SHP77 treated with DMSO at 0.1 percent for 48 hours (cell line): Measurements from ENCODE around the gene FKBP7.
"Not testable (repeated sequence)": the region's sequence is repeated elsewhere in the genome, so short reads cannot be mapped to it uniquely, and the experiment has no call there.

Experiments
- DNase-seq: peaks from one replicate; lab custom pipeline; 2025; lab: John Stamatoyannopoulos, UW

Gene FKBP7, protein sequence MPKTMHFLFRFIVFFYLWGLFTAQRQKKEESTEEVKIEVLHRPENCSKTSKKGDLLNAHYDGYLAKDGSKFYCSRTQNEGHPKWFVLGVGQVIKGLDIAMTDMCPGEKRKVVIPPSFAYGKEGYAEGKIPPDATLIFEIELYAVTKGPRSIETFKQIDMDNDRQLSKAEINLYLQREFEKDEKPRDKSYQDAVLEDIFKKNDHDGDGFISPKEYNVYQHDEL

GRCh38 chr2:178478439-178479274 lies at the start of gene FKBP7:
TSS of gene FKBP7 (minus strand) at chr2:178478600. CDS start at chr2:178478499, 101 bp downstream.
- DNase-seq: peak; percentile 32

GRCh38 chr2:178527592-178527991 lies 49.2 kb upstream of the FKBP7 start:
- DNase-seq: no peak

DNA sequence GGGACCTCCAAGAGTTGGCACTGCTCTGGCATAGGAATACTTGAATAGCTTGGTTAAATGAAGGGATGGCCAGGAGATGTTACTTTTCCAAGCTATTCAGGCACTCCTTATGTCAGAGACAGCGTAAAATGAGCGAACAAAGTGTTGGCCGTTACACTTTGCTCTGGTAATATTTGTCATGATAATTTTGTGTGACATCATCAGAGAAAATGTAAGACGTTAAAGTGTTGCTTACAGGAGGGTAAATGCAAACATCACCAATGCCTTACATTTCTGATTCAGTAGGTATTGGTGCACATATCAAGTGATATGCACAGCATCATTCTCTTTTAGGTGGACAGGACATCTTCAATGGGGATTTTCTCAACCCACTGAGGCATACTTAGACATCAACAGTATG lies 47.9 kb upstream of the FKBP7 start:
- DNase-seq: no peak

DNA sequence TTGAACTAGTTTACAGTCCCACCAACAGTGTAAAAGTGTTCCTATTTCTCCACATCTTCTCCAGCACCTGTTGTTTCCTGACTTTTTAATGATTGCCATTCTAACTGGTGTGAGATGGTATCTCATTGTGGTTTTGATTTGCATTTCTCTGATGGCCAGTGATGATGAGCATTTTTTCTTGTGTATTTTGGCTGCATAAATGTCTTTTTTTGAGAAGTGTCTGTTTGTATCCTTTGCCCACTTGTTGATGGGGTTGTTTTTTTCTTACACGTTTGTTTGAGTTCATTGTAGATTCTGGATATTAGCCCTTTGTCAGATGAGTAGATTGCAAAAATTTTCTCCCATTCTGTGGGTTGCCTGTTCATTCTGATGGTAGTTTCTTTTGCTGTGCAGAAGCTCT lies 47.1 kb upstream of the FKBP7 start:
- not testable (repeated sequence) for DNase-seq

DNA sequence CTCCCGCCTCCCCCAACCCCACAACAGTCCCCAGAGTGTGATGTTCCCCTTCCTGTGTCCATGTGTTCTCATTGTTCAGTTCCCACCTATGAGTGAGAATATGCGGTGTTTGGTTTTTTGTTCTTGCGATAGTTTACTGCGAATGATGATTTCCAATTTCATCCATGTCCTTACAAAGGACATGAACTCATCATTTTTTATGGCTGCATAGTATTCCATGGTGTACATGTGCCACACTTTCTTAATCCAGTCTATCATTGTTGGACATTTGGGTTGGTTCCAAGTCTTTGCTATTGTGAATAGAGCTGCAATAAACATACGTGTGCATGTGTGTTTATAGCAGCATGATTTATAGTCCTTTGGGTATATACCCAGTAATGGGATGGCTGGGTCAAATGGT lies 46.6 kb upstream of the FKBP7 start:
- DNase-seq: not testable (repeated sequence)

- DNase-seq: no peak
These were observed 45.3 kb upstream of the FKBP7 start for GRCh38 chr2:178523596-178524134.

GRCh38 chr2:178522950-178523595 lies 44.7 kb upstream of the FKBP7 start:
- DNase-seq: peak; percentile 16

GRCh38 chr2:178521304-178522150 lies 43.1 kb upstream of the FKBP7 start:
- no peak for DNase-seq

GRCh38 chr2:178517496-178517895 lies 39.1 kb upstream of the FKBP7 start:
- DNase-seq: no peak

GRCh38 chr2:178514664-178515063 lies 36.3 kb upstream of the FKBP7 start:
- no peak for DNase-seq

DNA sequence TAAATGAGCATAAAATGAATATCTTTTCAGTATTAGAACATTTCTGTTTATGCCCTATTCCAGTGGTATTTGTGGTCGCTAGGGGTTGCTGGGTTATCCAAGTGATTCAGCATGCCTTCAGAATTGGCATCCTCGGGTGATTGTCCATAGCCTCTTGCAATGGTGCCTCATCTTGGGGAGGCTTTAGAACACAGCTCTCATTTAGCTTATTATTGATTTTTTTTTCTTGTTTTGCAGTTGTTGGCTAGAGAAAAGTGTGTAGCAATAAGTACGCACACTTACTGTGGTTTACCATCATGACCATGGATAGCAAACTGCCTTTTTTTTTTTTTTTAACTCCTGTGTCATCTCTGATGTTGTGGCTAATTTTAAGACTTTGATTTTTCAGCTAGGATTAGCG lies 35.5 kb upstream of the FKBP7 start:
- no peak for DNase-seq

- no peak for DNase-seq
These were observed 34.1 kb upstream of the FKBP7 start for GRCh38 chr2:178512484-178512883.

- DNase-seq: no peak
These were observed 32.0 kb upstream of the FKBP7 start for GRCh38 chr2:178510384-178510783.

GRCh38 chr2:178508646-178509045 lies 30.2 kb upstream of the FKBP7 start:
- DNase-seq: no peak

DNA sequence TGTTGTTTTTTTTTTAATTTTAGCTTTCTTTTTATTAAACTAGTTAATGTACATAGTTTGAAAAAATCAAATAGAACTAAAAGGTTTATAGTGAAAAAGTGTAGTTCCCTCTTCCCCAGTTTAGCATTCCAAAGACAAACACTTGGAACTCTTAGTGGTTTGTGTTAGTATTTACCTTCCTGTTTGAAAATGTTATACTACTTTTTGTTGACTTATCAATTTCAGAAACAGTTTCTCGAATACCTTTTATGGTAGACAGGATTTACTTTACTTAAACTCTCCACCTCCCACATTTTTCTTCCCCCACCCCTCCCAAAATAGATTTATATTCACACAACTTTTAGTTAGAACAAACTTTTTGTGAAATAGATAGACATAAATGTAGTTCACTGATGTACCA lies 28.5 kb upstream of the FKBP7 start:
- no peak for DNase-seq

DNA sequence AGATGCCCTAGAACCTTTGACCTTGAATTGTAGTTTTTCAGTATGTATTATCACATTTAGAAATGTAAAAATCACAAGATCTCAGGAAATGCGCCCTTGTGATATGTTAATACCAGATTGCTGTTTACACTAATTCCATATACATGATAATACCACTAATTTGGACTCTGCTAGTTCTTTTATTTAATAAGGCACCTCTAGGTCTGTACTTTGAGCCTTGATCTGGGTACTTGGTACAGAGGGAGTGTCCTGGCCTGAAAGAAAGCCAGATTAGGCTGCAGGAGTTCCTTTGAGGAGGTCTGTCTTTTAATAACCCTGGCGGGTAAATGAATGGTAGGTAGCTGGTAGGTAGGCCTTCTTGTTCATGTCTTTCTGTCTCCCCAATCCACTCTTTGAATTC lies 28.1 kb upstream of the FKBP7 start:
- DNase-seq: no peak

DNA sequence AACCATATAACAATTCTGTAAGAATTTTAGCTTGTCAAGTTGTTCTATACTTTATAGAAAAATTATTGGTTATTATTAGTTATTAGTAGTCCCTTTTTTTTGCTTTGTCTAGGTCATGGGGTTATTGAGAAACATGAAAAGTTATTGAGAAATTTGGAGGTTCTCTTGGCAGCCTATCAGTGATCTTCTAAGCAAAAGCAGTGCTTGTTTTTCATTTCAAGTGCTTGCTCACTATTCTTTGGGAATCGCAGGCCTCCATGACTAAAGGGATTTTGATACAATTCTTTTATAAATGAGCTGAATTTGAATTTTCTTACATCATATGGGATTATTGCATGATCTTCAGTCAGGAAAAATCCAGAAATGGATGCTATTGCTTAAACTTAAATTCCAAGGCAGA lies 27.7 kb upstream of the FKBP7 start:
- no peak for DNase-seq

GRCh38 chr2:178502751-178503150 lies 24.4 kb upstream of the FKBP7 start:
- DNase-seq: no peak

- DNase-seq: no peak
These were observed 21.2 kb upstream of the FKBP7 start for GRCh38 chr2:178499640-178500039.

DNA sequence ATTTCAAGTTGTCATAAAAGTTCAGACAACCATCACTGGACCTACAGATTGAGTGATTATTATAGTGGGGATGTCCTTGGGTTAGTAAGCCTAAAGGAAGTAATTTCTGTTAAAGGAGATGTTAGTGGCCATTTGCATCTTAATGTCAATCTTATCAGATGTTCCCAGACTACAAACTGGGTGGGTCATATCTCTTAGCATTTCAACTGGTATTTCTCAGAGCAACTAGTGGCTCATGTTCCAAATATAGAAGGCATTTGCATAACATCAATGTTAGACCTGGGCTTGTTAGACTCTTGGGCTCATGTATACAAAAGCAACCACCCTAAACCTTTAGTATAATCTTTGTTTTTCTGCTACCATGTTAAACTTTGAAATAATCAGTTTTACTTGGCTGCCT lies 19.7 kb upstream of the FKBP7 start:
- DNase-seq: no peak

DNA sequence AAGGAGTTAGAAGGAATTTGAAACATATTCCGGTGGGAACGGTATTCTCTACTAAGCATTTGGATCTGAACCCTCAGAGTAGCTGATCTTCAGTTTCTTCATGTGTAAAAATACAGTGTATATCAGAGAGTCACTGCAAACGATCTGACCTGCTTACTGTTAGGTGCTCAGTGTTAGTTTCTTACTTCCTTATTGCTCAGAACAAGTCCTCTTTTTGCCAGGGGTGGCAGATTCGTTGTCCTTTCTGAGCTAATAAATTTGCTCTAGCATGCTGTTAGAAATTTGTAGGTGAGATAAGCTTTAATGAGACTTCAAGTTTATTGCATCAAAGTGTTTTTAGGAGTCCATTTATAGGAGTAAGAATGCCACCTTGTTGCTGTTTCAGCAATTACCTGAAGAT lies 17.6 kb upstream of the FKBP7 start:
- no peak for DNase-seq

GRCh38 chr2:178491612-178492011 lies 13.2 kb upstream of the FKBP7 start:
- DNase-seq: no peak
